GM19324 (cell line): ENCODE data around the gene FFAR1.
"Not testable (repeated sequence)": the region's sequence is repeated elsewhere in the genome, so short reads cannot be mapped to it uniquely, and the experiment has no call there.

Source experiments
- ATAC-seq: cut with Tn5 transposase; IDR thresholded peaks from one replicate; pipeline ENCODE4 v1.9.1; 2021; ENCODE audit warnings: mild to moderate bottlenecking, moderate library complexity; ENCODE audit not compliant: unreplicated experiment, low FRiP score

Gene FFAR1

DNA sequence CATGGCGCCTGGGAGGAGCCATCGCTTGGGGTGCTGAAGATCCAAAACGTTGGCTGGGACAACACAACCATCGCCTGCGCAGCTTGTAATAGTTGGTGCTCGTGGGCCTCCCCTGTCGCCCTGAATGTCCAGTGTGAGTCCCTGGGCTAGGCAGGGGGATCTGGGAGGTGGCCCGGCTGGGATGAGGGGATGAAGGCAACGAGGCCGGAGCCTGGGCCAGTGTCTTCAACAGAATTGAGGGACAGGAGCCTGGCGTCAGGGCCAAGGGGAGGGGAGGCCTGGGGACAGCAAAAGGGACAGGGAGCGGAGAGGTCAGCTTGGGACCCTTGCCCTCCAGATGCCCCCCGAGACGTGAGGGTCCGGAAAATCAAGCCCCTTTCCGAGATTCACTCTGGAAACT is 6.7 kb upstream of the FFAR1 start:
- no peak for ATAC-seq

DNA sequence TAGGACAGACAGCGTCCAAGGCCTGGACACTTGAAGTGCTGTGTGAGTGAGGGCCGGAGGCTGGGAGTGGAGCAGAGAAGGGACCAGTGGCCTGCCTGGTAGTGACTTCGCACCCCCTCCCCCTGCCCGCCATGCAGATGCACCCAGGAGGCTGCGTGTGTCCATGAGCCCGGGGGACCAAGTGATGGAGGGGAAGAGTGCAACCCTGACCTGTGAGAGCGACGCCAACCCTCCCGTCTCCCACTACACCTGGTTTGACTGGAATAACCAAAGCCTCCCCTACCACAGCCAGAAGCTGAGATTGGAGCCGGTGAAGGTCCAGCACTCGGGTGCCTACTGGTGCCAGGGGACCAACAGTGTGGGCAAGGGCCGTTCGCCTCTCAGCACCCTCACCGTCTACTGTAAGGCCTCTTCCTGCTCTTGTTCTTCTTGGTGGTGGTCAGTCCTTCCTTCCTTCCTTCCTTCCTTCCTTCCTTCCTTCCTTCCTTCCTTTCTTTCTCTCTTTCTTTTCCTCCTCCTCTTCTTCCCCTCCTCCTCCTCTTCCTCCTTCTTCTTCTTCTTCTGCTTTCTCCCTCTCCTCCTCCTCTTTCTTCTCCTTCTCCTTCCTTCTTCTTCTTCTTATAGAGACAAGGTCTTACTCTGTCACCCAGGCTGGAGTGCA is 6.0 kb upstream of the FFAR1 start:
- no peak for ATAC-seq

DNA sequence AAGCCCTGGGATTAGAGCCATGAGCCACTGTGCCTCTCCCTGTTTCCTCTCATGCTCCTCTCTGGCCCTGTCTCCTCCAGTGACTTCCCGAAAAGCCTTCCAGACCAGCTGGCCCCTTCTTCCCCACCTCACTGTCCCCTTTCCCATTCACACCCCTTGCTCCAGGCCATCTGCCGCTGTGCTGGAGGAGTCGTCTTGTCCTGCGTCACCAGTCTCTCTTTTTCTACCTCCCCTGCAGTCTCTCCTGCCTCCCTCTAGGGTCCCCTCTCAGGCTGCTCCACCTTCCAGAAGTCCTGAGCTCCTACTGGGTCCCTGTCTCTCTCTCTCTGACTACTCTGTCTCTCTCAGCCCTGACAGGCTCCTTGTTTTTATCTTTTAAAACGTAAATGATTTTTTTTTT is 5.3 kb upstream of the FFAR1 start:
- no peak for ATAC-seq

DNA sequence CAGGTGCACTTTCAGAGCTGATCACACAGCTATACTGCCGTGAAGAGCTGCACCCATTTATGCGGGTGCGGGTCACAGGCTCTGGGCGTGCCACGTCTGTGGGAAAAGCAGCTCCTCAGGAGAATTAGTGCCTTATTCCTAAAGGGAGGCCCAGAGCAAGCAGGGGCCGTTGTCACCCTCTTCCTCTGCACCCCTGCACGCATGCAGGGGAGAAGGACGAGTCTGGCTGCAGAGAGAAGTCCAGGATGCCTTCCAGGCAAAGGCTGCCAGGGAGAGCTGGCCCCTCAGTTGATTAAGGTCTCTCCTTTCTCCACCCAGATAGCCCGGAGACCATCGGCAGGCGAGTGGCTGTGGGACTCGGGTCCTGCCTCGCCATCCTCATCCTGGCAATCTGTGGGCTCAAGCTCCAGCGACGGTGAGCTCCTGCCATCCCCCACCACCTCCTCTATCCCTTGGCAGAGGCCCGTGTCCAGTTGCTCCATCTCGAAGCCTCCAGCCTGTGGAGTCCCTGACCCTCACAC is 3.1 kb upstream of the FFAR1 start:
- ATAC-seq = no peak

DNA sequence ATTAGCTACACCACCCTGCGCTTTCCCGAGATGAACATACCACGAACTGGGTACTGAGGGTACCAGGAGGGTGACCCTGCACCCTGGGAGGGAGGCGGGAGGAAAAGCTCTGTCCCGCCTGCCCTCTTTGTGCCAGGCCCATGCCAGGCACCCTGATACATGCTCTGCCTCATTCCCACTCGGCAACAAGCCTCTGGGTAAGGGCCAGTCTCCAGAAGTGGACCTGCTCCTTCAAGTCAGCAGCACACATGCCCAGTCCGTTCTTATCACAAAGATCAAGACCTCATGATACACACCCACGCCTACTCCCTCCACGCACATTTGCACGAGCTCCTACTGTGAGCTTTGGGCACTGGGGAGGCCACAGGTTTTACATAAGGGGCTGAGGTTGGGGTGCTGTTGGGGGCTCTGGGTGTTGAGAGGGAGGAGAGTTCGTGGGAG is 2.0 kb upstream of the FFAR1 start:
- no peak for ATAC-seq

DNA sequence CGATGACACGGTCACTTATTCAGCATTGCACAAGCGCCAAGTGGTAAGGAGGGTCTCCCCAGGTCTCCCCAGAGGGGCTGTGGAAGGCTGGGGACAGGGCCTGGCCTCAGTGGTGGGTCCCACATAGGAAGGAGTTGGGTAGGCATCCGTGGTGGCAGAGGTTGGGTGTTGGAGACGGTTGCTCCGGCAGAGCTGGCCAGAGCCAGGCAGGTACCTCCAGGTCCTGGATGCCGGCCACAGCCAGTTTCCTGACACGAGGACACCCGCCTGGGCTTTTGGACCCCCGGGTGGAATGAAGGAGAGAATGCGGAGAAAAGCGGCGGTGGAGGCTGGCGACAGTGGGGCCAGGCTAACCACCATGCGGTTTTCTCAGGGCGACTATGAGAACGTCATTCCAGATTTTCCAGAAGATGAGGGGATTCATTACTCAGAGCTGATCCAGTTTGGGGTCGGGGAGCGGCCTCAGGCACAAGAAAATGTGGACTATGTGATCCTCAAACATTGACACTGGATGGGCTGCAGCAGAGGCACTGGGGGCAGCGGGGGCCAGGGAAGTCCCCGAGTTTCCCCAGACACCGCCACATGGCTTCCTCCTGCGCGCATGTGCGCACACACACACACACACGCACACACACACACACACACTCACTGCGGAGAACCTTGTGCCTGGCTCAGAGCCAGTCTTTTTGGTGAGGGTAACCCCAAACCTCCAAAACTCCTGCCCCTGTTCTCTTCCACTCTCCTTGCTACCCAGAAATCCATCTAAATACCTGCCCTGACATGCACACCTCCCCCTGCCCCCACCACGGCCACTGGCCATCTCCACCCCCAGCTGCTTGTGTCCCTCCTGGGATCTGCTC is 1.3 kb upstream of the FFAR1 start:
- ATAC-seq = no peak

DNA sequence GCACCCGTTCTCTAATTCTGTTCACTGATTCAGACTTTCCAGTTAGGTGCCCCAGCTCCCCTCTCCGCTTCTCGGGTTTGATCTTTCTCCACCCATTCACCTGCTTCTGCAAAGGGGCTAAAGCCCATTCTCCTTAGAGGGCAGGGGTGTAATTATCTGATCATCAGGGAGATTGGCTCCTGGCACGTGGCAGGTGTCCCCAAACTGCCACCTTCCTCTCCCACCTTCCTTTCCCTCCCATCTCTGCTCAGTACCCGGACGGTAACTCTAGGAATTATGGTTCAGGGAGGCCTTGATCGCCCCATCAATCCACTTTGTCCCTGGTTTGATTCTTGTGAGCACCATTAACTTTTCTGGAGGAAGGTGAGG is 212 bp downstream of the FFAR1 start:
- ATAC-seq = no peak

DNA sequence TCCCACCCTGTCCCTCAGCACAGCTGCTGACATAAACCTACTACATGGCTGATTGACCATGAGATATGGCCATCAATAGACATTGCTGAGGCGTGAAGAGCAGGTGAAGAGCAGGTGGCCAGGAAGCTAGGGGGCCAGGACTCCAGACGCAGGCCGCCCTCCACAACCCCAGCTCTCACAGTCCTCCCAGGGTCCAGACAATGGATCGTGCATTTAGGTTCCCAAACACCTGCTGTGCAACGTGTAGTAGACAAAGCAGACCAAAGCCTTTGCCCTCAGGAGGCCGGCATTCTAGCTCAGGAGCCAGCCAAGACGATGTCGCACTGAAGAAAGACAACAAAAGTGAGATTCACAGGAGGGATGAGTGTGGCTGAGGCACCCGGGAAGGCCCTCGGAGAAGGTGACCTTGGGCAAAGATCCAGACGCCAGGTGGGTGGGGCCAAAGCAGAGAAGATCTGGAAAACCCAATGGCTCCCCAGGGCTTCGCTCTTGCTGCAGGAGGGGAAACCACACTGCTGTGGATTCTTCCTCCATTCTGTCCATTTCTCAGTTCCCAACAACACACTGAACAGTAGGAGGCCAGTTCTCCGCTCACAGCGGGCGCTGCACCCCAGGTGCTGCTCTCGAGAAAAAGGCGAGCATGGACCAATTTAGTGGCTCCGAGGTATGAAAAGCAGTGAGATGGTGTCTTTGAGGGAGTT is 1.4 kb downstream of the FFAR1 start:
- no peak for ATAC-seq

DNA sequence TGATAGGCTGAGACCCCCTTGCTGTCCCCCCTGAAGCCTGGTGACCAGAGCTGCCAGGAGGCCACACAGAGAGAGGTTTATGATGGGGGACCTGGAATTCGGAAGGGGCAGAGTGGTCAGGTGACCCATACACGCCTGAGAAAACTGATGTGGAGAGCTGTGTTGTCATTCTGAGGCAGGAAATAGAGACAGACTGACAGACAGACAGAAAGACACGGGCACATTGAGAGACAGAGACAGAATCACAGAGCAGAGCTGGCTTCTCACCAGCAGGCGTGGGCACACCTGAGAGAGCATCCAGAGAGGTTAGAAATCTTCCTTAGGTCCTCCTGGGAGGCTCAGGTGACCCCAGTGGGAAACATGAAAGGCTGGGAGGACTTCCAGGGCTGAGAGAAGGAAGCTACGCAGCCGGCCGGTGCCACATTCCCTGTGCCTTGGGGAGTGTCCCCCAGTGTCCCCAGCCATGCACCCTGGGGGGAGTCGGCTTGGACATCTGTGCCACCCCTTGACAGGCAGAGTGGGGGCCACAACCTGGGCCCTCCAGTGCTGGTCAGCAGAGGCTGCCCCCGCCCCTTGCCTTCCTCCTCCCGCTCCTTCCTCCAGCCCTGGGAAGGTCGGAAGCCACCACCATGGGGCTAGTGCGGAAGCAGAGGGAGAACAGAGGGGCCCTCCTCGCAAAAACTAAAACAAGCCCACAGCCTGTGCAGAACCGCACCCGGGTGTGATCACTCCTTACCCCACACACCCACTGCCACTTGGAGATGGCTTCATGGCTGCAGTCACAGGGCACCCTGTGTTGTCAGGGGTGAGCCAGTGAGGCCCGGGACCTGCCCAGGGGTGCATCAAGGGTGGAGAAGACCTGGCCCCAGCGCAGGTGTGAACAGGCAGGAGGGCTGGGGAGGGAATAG is 2.2 kb downstream of the FFAR1 start:
- ATAC-seq = no peak

DNA sequence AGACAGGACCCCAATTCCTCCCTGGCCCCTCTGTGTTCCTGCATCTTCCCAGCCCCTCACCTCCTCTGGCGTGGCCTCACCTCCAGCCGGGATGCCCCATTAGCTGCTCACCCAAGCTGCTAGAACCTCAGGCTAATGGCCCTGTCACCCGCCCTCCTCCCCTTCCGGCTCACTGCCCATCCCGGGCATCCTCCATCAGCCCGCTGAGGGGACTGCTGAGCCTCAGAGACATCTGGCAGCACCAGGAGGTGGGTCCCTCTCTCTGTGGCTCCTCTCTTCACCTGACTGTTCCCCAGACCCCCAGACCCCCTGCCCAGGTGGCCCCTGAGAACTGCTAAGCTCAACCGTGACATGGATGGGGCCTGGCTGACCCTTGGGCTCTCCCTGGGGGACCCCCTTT is 2.9 kb downstream of the FFAR1 start:
- no peak for ATAC-seq

DNA sequence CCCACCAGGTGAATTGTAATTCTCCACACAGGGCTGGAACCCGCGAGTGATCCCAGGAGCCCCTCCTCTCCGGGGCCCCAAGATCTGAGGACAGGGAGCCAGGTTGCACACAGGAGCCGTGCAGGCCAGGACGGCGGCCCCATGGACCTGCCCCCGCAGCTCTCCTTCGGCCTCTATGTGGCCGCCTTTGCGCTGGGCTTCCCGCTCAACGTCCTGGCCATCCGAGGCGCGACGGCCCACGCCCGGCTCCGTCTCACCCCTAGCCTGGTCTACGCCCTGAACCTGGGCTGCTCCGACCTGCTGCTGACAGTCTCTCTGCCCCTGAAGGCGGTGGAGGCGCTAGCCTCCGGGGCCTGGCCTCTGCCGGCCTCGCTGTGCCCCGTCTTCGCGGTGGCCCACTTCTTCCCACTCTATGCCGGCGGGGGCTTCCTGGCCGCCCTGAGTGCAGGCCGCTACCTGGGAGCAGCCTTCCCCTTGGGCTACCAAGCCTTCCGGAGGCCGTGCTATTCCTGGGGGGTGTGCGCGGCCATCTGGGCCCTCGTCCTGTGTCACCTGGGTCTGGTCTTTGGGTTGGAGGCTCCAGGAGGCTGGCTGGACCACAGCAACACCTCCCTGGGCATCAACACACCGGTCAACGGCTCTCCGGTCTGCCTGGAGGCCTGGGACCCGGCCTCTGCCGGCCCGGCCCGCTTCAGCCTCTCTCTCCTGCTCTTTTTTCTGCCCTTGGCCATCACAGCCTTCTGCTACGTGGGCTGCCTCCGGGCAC is 3.9 kb downstream of the FFAR1 start:
- ATAC-seq = no peak

DNA sequence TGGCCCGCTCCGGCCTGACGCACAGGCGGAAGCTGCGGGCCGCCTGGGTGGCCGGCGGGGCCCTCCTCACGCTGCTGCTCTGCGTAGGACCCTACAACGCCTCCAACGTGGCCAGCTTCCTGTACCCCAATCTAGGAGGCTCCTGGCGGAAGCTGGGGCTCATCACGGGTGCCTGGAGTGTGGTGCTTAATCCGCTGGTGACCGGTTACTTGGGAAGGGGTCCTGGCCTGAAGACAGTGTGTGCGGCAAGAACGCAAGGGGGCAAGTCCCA is 4.4 kb downstream of the FFAR1 start:
- no peak for ATAC-seq

DNA sequence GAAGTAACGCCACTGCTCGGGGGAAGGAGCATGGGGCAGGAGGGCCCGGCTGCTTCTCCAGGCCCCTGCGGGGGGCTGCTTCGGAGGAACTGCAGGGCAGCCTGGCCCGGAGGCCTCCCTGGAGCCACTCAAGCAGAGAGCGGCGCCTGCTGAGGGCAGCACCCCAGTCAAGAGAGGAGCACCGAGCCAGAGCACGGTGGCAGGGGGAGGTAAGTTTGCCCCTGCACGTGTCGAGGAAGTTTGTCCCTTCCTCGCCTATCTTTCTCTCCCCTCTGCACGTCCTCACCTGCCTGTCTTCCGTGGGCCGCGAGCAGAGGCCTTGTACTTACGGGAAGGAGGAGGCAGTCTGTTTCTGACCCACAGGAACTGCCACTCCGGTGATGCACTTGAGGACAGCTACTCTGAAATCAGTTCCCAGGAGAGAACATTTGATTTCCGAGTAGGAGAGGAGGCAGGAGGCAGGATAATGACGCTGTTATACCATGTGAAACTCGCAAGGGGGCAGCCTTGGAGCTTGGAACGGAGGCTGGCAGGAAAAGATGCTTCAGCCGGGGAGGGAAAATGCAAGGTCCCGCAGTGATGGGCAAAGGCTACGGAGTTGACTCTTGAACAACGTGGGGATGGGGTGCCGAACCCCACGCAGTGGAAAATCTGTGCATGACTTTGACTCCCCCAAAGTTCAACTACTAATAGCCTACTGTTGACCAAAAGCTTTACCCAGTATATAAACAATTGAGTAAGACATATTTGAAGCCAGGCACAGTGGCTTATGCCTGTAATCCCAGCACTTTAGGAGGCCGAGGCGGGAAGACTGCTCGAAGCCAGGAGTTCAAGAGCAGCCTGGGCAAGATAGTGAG is 5.0 kb downstream of the FFAR1 start:
- ATAC-seq = no peak

DNA sequence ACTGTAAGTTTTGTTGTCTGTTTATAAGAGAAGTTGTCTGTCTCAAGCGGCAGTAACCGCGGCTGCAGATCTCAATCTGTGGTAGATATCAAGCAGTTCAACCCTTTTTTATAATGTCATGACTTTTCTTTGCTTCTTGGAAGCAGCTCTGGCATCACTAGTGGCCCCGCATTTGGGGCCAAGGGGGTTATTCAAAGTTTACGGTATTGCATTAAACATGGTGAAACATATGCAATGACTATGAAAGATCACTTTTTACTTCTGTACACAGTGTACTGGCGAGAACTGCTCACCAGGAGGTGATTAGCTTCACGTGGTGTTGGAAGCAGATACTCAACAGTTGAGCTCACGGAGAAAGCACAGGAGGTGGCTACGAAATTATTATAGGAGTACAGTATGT is 5.9 kb downstream of the FFAR1 start:
- no peak for ATAC-seq

DNA sequence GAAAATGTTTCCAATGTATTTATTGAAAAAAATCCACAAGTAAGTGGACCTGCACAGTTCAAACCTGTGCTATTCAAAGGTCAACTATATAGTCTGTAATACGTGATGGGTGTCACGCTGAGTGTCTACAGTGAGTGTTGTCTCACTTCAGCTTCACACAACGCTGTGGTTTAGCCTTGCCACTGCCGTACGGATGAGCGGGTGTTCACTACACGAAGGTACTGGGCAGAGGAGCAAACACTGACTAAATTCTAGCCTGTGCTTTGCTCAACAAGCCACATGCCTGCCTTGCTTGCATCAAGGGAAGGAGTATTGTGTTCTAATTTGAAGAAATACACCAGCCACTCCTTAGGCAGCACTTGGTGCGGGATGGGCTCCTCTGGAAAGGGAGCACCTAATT is 7.2 kb downstream of the FFAR1 start:
- ATAC-seq = no peak

DNA sequence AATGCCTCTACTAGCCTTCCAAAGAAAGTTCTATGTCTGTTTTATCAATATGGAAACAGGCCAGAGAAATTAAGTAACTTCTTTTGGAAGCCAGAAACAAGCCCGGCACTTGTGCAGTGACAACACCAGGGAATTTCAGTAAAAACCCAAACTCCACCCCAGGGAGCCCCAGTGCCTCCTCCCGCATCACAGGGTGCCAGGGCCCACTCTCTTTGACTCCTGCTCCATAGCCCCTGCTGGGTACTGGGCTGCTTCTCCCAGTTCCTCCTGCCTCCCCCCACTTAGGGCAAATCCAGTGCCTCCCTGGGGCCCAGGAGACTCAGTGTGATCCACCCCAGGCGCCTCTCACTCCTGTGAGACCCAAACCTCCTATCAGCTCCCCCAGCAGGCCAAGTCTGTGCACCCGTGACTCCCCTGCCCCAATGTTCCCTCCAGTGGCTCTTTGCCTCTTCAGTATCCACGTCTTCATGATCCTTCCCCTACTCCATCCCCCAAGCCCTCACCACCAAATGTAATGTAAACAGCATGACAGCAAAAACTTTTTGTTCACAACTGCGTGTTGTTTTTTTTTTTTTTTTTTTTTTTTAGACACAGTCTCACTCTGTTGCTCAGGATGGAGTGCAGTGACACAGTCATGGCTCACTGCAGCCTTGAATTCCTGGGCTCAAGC is 8.2 kb downstream of the FFAR1 start:
- ATAC-seq = no peak

DNA sequence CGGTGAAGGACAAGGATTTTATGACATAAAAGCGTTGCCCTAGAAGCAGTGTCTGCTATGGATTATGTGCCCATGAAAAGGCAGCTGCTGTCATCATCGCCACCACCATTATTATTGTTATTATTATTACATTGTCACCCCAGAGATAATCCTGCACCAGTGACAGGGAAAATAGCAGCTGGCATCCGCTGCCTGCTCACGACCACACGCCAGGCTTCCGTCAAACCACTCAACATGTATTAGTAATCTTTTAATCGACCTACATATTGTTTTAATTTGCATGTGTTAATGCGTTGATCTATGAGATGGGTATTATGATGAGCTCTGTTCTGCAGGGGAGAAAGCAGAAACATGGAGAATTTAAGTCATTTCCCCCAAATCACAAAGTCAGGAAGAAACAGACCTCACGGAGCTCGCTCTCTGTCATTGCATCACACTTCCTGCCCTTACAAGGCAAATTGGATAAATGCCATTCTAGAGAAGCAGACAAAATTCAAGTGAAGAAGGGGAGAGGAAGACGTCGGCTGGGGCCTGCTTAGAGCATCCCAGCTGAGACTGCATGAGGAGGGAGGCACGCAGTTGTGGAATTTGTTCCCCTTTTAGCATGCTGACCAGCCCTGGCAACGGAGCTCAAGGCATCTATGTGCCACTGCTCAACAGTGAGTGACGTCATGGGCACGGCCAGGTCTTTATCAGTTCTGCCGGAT is 10.3 kb downstream of the FFAR1 start, which contains the start of gene FFAR3:
TSS of gene FFAR3 (plus strand) at position 594 of the 707 bp plus-strand sequence. CDS start 431 bp downstream, outside the sequence.
- ATAC-seq = no peak

DNA sequence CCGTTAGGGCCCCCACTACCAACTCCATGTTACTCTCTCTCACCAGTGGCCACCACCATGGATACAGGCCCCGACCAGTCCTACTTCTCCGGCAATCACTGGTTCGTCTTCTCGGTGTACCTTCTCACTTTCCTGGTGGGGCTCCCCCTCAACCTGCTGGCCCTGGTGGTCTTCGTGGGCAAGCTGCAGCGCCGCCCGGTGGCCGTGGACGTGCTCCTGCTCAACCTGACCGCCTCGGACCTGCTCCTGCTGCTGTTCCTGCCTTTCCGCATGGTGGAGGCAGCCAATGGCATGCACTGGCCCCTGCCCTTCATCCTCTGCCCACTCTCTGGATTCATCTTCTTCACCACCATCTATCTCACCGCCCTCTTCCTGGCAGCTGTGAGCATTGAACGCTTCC is 11.1 kb downstream of the FFAR1 start:
- not testable (repeated sequence) for ATAC-seq
